ENCODE data around the gene MYOF.
A peak's percentile ranks its signal among the peaks of the same experiment; 100 is the strongest.

The MYOF gene

GRCh38 chr10:93496322-93497041, 14.3 kb upstream of the MYOF start, which contains the start of gene CEP55:
Gene CEP55 (plus strand): TSS chr10:93496612. CDS start chr10:93500052, 3,440 bp downstream.
- H3K4me3 ChIP-seq (ENCODE audit: low read depth, low read length), result peak within 1 kb of the TSS; percentile 96
- peak; percentile 80 for DNase-seq (ENCODE audit: low read depth)
- TF ChIP-seq CTCF (IDR thresholded peaks at IDR 0.05; ENCODE audit: low read depth, low read length, missing control alignments), result no peak

GRCh38 chr10:93495654-93496321, 13.7 kb upstream of the MYOF start:
- no peak for DNase-seq (ENCODE audit: low read depth)
- H3K4me3 ChIP-seq (ENCODE audit: low read depth, low read length), result peak overlapping the region; percentile 96
- TF ChIP-seq CTCF (IDR thresholded peaks at IDR 0.05; ENCODE audit: low read depth, low read length, missing control alignments), result no peak

GRCh38 chr10:93494494-93494893, 12.4 kb upstream of the MYOF start:
- no peak for DNase-seq (ENCODE audit: low read depth)
- no peak for TF ChIP-seq CTCF (IDR thresholded peaks at IDR 0.05; ENCODE audit: low read depth, low read length, missing control alignments)
- no peak overlapping the region for H3K4me3 ChIP-seq (ENCODE audit: low read depth, low read length)

- no peak overlapping the region for H3K4me3 ChIP-seq (ENCODE audit: low read depth, low read length)
- no peak for TF ChIP-seq CTCF (IDR thresholded peaks at IDR 0.05; ENCODE audit: low read depth, low read length, missing control alignments)
- DNase-seq (ENCODE audit: low read depth), result no peak
These were observed 11.0 kb upstream of the MYOF start for GRCh38 chr10:93493162-93493561.

GRCh38 chr10:93491602-93492121, 9.5 kb upstream of the MYOF start:
- no peak for DNase-seq (ENCODE audit: low read depth)
- H3K4me3 ChIP-seq (ENCODE audit: low read depth, low read length), result no peak overlapping the region
- TF ChIP-seq CTCF (IDR thresholded peaks at IDR 0.05; ENCODE audit: low read depth, low read length, missing control alignments), result no peak

- no peak for TF ChIP-seq CTCF (IDR thresholded peaks at IDR 0.05; ENCODE audit: low read depth, low read length, missing control alignments)
- H3K4me3 ChIP-seq (ENCODE audit: low read depth, low read length), result no peak overlapping the region
- DNase-seq (ENCODE audit: low read depth), result no peak
These were observed 6.9 kb upstream of the MYOF start for GRCh38 chr10:93488956-93489528.
